Measurements from ENCODE around the gene ZBTB48.
"Not testable (repeated sequence)": the region's sequence is repeated elsewhere in the genome, so short reads cannot be mapped to it uniquely, and the experiment has no call there.

ZBTB48 gene

DNA sequence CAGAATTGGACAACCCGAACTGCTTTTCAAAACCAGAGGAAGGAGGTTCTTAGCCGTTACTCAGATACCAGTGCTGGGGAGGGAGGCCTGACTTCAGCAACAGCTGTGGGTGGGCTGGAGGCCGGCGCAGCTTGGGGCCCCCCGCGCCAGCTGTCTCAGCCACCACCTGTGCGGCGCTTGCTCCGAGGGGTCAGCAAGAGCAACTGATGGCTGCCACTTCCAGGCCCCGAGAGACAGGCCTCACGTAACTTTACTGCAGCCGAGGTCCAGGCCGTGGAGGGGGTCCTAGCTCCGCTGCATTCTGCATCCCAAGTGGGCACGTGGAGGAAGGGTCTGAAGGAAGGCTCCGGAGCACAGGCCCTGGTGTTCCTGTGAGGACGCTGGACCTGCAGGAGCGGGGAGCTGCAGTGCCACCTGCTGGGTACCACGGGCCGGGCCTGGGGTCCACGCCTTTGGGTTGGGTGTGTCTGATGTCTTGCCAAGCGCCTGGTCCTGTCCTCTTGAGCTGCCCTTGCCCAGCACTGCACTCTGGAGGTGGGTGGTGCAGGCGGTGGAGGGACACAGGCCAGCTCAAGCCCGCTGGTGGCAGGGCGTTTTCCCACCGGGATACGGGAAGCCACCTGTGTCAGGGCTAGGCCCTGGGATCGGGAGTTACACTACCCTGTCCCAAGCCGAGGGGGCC, 54.7 kb downstream of the ZBTB48 start:
- peak; percentile 32 for DNase-seq (ENCODE audit: low spot score)

DNA sequence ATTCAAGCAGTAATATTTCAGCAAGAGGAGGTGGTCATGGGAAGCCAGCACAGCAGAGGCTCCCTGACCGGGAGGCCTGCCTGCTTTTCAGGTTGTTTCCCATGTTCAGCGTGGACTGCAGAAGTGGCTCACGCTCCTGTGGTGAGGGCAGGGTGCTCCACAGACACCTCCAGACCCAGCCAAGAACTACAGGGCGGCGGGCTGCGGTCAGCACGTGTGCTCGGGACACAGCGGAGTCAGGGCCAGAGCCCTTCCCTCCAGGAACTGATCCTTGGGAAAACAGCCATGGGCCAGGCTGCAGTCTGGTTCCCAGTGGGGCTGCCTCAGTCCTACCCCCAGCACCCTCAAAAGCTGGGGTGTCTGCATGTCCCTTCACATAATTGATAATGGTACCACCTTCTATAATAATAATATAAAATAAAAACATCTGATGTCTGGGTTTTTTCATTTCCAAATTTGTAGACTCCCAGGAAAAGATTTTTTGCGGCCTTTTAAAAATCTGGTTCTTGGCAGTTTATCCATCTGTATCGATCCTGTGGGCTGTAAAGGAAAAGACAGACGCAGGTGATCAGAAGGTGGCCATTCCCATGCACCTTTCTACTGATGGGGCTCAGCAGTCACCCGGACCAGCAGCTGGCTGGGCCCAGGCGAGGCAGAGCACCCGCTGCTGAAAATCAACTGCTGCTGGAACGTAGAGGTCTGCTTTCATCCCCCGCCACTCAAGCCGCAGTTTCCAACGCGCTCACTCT, 55.5 kb downstream of the ZBTB48 start:
- DNase-seq (ENCODE audit: low spot score) = no peak

DNA sequence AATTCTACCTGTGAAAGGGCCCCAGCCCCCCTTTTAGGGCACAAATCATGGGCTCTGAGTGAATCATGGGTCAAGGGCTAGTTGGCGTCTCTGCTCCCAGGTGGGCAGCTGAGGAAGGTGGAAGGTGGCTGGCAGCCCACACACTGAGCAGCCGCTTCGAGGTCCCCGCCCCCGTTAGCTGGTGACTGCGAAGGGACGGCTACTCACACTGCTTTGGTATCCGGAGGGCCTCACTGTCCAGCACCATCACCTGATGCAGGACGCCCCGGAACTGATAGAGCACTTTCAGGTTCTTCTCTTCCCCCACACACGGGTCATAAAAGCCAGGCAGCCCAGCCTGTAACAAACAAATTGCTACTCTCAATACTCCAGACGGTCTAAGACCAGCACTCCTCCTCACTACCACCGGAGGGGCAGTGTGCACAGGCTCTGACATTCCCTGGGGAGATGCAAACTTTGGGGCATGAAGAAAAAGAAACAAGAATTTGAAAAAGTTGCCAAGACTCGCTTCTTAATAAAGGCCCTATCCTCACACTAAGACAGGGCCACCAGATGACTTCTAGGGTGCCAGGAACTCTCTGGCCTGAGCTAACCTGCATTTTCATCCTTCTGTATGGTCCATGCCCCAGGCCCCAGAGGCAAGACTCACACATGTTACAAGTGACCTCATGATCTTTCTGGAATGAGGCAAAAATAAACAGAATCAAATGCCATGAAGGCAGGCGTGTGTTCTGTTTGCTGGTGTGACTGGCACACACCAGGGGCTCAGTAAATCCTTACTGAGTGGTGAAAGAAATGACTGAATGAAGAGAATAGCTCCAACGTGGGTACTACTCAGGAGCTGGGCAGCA, 56.3 kb downstream of the ZBTB48 start:
- DNase-seq (ENCODE audit: low spot score) = no peak

DNA sequence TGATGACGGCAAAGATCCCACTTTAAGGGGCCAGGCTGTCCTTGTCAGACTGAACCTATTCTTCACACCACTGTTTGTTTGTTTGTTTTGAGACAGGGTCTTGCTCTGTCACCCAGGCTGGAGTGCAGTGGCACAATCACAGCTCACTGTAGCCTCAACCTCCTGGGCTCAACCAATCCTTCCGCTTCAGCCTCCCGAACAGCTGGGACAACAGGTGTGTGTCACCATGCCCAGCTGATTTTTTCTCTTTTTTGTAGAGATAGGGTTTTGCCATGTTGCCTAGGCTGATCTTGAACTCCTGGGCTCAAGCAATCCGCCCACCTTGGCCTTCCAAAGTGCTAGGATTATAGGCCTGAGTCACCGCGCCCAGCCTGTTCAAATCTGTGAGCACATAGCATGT, 57.0 kb downstream of the ZBTB48 start:
- DNase-seq (ENCODE audit: low spot score) = not testable (repeated sequence)

DNA sequence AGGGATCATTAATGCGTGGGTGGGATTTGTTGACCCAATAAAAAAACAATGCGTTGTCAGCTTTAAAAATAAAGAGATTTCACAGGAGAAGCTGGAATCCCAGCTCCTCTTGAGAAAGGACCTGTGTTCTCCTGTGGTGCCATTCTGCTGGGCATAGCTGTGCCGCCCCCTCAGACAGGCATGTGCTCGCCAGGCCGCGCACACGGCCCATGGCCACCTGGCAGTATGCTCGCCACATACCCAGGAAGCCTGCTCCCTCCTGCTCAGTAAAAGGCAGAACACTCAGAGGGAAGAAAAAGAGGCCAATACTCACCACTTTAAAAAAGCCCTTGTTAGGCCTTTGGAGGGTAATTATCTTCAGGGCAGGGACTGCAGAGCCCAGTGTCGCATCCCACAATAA, 58.0 kb downstream of the ZBTB48 start:
- DNase-seq (ENCODE audit: low spot score) = no peak

DNA sequence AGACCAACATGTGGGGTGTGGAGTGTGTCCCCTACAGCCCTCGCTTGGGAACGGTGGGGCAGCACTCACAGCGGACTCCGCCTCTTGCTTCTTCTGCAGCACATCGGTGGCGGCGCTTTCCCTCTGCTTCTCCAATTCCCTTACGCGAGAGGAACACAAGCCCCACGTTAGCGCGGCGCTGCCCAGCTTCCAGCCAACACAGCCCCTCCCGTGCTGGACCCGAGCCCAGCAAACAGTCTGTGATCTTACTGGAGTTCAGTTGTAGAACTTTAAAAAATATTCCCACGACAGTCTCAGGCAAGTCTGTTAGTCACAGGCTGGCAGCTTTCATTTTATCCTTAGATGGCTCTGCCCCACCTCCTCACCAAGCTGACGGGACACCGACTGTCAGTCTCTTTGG, 58.4 kb downstream of the ZBTB48 start:
- no peak for DNase-seq (ENCODE audit: low spot score)

All from CD4-positive, alpha-beta T cell treated with Interleukin-15 for 4 hours (primary cell).